ACC112 (cell line): ENCODE measurements around the gene NISCH.

Experiments used
- H2AFZ ChIP-seq: fragments of 200-600 bp; sonication (generic); one replicate; pipeline ENCODE4 v1.6.0; 2017; ENCODE audit warnings: antibody characterized with exemption, low read length; ENCODE audit not compliant: unreplicated experiment
- H3K27ac ChIP-seq: fragments of 200-600 bp; sonication (generic); 2 replicates; pipeline ENCODE4 v1.5.1; 2014; ENCODE audit warnings: low read depth, mild to moderate bottlenecking, antibody characterized with exemption, low read length, moderate library complexity
- H3K27me3 ChIP-seq: fragments of 200-600 bp; sonication (generic); 2 replicates; pipeline ENCODE4 v1.6.1; 2014; ENCODE audit warnings: mild to moderate bottlenecking, antibody characterized with exemption, low read length, moderate library complexity, mixed read lengths; ENCODE audit not compliant: insufficient read depth
- H3K36me3 ChIP-seq: fragments of 200-600 bp; sonication (generic); 2 replicates; pipeline ENCODE4 v1.6.1; 2016; ENCODE audit warnings: mild to moderate bottlenecking, antibody characterized with exemption, low read length, moderate library complexity, mixed read lengths; ENCODE audit not compliant: insufficient read depth
- H3K4me1 ChIP-seq: fragments of 200-600 bp; sonication (generic); one replicate; pipeline ENCODE4 v1.6.1; 2016; ENCODE audit warnings: low read length, mixed read lengths; ENCODE audit not compliant: insufficient read depth, unreplicated experiment, control insufficient read depth
- H3K4me3 ChIP-seq: fragments of 200-600 bp; sonication (generic); 2 replicates; pipeline ENCODE4 v1.5.1; 2014; ENCODE audit warnings: mild to moderate bottlenecking, low read depth, low read length
- H3K79me2 ChIP-seq: fragments of 200-600 bp; sonication (generic); one replicate; pipeline ENCODE4 v1.6.0; 2016; ENCODE audit warnings: low read length; ENCODE audit not compliant: control insufficient read depth, unreplicated experiment, insufficient read depth

NISCH gene

DNA sequence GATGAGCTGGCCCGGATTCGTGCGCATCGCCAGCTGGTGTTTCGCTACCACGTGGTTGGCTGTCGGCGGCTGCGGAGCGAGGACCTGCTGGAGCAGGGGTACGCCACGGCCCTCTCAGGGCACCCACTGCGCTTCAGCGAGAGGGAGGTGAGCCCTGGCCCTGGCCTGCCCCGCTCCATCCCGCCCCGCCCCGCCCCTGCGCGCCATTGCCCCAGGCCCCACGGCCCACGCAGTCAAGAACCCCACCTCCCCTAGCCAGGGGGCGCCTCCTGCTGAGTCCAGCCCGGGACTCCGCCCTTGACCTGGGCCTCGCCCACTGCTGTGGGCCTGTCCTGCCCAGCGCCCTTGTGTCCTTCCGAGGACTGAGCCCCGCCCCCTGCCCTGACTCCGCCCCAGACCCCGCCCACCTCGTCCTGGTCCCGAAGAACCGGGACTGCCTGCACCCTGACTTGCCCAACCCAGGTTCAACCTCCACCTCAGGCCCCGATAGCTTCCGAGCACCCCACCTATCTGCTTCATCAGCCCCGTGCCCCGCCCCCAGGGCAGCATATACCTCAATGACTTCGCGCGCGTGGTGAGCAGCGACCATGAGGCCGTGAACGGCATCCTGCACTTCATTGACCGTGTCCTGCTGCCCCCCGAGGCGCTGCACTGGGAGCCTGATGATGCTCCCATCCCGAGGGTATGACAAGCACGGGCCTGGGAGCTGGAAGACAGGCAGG, 63.5 kb downstream of the NISCH start:
- Histone ChIP-seq H3K4me1 (no peaks in the 10 kb centered on the region), H2AFZ (peak overlapping the region; percentile 50), H3K27ac (no peak overlapping the region), H3K36me3 (no peaks in the 10 kb centered on the region), H3K4me3 (peak overlapping the region; percentile 42), H3K27me3 (no peaks in the 10 kb centered on the region), H3K79me2 (no peaks in the 10 kb centered on the region)

GRCh38 chr3:52519445-52520140, 64.2 kb downstream of the NISCH start:
- no peak overlapping the region for H3K27ac ChIP-seq
- no peak overlapping the region for H3K4me3 ChIP-seq
- H2AFZ ChIP-seq, result no peak overlapping the region
- no peaks in the 10 kb centered on the region for H3K36me3 ChIP-seq
- H3K27me3 ChIP-seq, result no peaks in the 10 kb centered on the region
- H3K4me1 ChIP-seq, result no peaks in the 10 kb centered on the region
- H3K79me2 ChIP-seq, result no peaks in the 10 kb centered on the region

DNA sequence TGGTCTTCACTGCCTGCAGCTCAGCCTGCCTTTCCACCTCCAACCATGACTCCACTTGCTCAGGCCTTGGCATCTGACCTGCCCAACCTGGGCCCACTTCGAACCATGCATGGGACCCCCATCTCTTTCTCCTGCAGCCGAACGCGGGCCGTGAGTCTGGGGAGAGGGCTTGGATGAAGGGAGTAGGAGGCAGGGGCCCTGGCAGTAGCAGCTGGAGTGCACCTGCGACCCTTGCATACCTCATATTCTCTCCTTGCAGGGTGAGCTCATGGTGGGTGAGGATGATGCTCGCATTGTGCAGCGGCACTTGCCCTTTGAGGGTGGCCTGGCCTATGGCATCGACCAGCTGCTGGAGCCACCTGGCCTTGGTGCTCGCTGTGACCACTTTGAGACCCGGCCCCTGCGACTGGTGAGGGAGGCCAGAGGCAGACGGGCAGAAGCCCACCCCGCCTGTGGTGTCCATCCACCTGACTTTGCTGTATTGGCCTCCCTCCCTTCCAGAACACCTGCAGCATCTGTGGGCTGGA, 64.8 kb downstream of the NISCH start:
- Histone ChIP-seq H3K4me1 (no peaks in the 10 kb centered on the region), H3K4me3 (no peak overlapping the region), H2AFZ (no peak overlapping the region), H3K27ac (no peak overlapping the region), H3K27me3 (no peaks in the 10 kb centered on the region), H3K36me3 (no peaks in the 10 kb centered on the region), H3K79me2 (no peaks in the 10 kb centered on the region)

GRCh38 chr3:52520716-52521487, 65.5 kb downstream of the NISCH start:
- Histone ChIP-seq H3K4me1 (no peaks in the 10 kb centered on the region), H2AFZ (no peak overlapping the region), H3K27ac (no peak overlapping the region), H3K4me3 (no peak overlapping the region), H3K27me3 (no peaks in the 10 kb centered on the region), H3K79me2 (no peaks in the 10 kb centered on the region), H3K36me3 (no peaks in the 10 kb centered on the region)

- no peak overlapping the region for H2AFZ ChIP-seq
- no peak overlapping the region for H3K4me3 ChIP-seq
- H3K27me3 ChIP-seq, result no peaks in the 10 kb centered on the region
- H3K36me3 ChIP-seq, result no peaks in the 10 kb centered on the region
- no peaks in the 10 kb centered on the region for H3K4me1 ChIP-seq
- H3K79me2 ChIP-seq, result no peaks in the 10 kb centered on the region
- H3K27ac ChIP-seq, result no peak overlapping the region
Observed at GRCh38 chr3:52521488-52521824, 66.1 kb downstream of the NISCH start.

DNA sequence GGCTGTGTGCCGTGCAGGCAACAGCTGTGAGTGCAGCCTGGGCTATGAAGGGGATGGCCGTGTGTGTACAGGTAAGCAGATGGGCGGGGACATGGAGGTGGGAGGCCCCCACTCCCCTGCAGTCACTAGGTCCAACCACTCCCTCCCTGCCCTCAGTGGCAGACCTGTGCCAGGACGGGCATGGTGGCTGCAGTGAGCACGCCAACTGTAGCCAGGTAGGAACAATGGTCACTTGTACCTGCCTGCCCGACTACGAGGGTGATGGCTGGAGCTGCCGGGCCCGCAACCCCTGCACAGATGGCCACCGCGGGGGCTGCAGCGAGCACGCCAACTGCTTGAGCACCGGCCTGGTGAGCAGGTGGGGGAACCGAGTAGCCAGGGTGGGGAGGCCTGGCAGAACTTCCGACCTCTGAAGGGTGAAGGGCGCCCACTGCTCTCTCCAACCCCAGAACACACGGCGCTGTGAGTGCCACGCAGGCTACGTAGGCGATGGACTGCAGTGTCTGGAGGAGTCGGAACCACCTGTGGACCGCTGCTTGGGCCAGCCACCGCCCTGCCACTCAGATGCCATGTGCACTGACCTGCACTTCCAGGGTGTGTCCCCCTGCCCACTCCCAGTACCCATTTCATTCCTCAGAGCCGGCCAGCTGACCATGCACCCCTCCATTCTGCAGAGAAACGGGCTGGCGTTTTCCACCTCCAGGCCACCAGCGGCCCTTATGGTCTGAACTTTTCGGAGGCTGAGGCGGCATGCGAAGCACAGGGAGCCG, 66.7 kb downstream of the NISCH start:
- Histone ChIP-seq H3K4me3 (no peak overlapping the region), H3K27me3 (no peaks in the 10 kb centered on the region), H3K27ac (no peak overlapping the region), H3K4me1 (peaks cover 4% of the 10 kb centered on the region), H3K79me2 (no peaks in the 10 kb centered on the region), H2AFZ (no peak overlapping the region), H3K36me3 (no peaks in the 10 kb centered on the region)

DNA sequence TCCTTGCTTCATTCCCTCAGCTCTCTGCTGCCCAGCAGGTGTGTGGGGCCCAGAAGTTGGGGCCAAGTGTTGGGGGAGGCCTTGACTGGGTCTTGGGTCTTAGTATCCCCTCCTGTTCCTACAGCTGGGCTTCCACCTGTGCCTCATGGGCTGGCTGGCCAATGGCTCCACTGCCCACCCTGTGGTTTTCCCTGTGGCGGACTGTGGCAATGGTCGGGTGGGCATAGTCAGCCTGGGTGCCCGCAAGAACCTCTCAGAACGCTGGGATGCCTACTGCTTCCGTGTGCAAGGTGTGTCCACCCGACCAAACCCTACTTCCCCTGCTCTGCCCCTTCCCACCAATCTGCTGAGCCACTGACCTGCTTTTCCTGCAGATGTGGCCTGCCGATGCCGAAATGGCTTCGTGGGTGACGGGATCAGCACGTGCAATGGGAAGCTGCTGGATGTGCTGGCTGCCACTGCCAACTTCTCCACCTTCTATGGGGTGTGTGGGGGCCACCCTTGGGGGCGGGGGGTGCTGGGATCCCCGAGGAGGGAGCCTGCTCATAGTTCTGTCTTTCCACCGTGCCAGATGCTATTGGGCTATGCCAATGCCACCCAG, 67.3 kb downstream of the NISCH start:
- H3K36me3 ChIP-seq, result no peaks in the 10 kb centered on the region
- no peak overlapping the region for H3K27ac ChIP-seq
- H2AFZ ChIP-seq, result no peak overlapping the region
- H3K4me3 ChIP-seq, result no peak overlapping the region
- H3K79me2 ChIP-seq, result no peaks in the 10 kb centered on the region
- peaks cover 8% of the 10 kb centered on the region for H3K4me1 ChIP-seq
- no peaks in the 10 kb centered on the region for H3K27me3 ChIP-seq

GRCh38 chr3:52523386-52524257, 68.2 kb downstream of the NISCH start:
- peaks cover 5% of the 10 kb centered on the region; the same call in 1 of the 2 replicates for H3K36me3 ChIP-seq
- H3K79me2 ChIP-seq, result no peaks in the 10 kb centered on the region
- H2AFZ ChIP-seq, result no peak overlapping the region
- no peaks in the 10 kb centered on the region for H3K27me3 ChIP-seq
- peaks cover 8% of the 10 kb centered on the region for H3K4me1 ChIP-seq
- no peak overlapping the region for H3K4me3 ChIP-seq
- no peak overlapping the region for H3K27ac ChIP-seq

DNA sequence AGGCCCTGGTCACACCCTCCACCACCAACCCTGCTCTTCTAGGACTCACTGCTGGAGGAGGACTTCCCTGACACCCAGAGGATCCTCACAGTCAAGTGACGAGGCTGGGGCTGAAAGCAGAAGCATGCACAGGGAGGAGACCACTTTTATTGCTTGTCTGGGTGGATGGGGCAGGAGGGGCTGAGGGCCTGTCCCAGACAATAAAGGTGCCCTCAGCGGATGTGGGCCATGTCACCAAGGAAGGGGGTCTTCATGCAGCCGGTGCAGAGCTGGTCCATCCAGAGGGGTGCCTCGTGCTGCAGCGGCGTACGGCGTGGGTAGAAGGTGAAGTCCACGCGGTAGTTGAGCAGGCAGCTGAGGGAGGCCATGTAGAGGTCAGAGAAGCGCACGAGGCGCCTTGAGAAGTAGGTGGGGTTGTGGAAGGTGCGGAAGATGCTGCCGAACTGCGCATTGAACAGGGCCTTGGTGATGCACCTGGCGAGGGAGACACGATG, 68.9 kb downstream of the NISCH start:
- H3K4me1 ChIP-seq, result peaks cover 8% of the 10 kb centered on the region
- H3K27me3 ChIP-seq, result no peaks in the 10 kb centered on the region
- H3K27ac ChIP-seq, result no peak overlapping the region
- peaks cover 6% of the 10 kb centered on the region for H3K79me2 ChIP-seq
- no peak overlapping the region for H3K4me3 ChIP-seq
- H3K36me3 ChIP-seq, result peaks cover 5% of the 10 kb centered on the region; the same call in 1 of the 2 replicates
- no peak overlapping the region for H2AFZ ChIP-seq
